GM21360 (cell line): ENCODE results near the gene SMARCB1.

Experiments used
- ATAC-seq: cut with Tn5 transposase; IDR thresholded peaks from one replicate; pipeline ENCODE4 v1.9.1; 2021; ENCODE audit warnings: mild to moderate bottlenecking, moderate library complexity; ENCODE audit not compliant: unreplicated experiment

Gene SMARCB1

GRCh38 chr22:23874871-23875270 lies 88.1 kb downstream of the SMARCB1 start:
- ATAC-seq, result no peak

GRCh38 chr22:23875801-23876200 lies 89.0 kb downstream of the SMARCB1 start:
- ATAC-seq, result no peak

GRCh38 chr22:23877566-23877965 lies 90.8 kb downstream of the SMARCB1 start:
- ATAC-seq, result no peak

- no peak for ATAC-seq
Observed at GRCh38 chr22:23878219-23878618, 91.5 kb downstream of the SMARCB1 start.

GRCh38 chr22:23882370-23882769 lies 95.6 kb downstream of the SMARCB1 start:
- no peak for ATAC-seq

- ATAC-seq, result no peak
Observed at GRCh38 chr22:23883658-23884057, 96.9 kb downstream of the SMARCB1 start.

- no peak for ATAC-seq
Observed at GRCh38 chr22:23884140-23884539, 97.4 kb downstream of the SMARCB1 start.
